GM19025 (cell line): ENCODE data around the gene NCK2.
A peak's percentile ranks its signal among the peaks of the same experiment; 100 is the strongest.
"Not testable (repeated sequence)": the region's sequence is repeated elsewhere in the genome, so short reads cannot be mapped to it uniquely, and the experiment has no call there.

Source experiments
- ATAC-seq: cut with Tn5 transposase; IDR thresholded peaks from one replicate; pipeline ENCODE4 v1.9.1; 2021; ENCODE audit warnings: mild to moderate bottlenecking, low read depth, moderate library complexity; ENCODE audit not compliant: unreplicated experiment

Gene NCK2

DNA sequence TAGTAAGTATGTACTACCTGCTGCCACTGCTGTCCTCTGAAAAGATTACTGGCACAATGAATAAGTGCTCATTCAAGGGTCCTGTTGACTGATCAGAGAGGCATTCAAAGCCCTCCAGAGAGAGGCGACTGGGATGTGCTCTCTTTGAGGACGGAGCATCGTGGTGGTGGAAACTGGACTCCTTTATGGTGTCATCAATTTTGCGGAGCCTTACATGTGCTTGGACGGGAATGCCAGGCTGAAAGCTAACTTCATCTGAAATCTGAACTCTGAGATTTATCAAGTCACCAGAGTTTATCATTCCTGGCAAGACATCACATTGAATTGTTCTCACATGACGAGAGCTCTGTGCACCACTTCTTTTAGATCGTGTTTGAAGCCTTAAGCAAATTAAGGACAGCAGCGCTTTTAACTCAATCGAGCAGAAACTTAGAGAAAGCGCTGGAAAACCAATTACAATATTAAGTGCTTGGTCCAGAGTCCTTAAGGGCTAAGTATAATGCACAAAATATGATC, 138.3 kb downstream of the NCK2 start:
- no peak for ATAC-seq

DNA sequence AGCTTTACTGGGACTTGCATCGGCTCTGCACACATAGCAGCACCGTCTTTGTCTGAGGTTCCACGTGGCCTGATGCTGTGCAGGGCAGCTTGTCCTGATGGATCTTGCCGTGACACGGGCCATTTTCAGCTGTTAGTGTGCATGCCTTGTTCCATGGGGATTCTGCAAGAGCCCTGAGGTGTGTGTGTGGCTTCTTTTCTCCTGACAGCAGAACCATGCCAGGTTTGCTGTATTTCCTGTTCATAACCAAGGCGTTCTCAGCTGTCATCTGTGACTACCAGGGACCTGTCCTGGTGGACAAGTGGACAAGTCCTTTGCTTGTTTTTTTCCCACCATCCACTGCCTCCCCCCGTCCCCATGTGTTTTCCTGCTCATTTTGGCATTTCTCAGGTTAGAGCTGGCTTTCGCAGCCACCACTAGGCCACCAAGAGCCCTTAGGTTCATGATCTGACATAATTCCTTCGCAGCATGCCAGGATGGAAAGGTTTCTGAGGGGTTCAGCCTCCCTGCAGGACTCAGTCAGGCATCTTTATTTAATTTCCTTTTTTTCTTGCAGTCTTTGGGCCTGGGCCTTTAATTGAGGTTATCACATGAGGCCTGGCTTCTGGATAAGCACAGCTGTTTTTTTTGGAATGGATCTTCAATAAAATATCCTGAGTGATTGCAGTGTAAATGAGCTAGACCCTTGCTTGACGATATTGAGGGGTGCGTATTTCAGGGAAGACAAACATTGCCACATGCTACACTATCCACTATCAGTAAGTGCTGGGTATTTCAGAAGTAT, 139.4 kb downstream of the NCK2 start:
- no peak for ATAC-seq

DNA sequence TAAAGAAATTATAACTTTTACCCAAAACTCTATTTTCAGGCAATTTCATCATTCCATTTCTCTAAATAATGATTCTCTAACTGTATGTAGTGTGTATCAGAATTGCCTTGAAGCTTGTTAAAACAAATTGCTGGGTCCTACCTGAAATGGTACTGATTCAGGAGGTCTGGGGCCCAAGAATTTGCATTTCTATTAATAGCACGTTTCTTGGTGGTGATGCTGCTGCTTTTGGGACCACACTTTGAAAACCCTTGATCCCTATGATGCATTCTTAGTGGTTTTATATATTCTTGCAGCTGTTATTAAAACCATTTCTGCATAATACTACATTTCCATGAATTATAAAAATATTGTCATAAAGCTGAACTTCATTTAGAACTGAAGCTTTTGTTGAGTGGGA, 140.7 kb downstream of the NCK2 start:
- no peak for ATAC-seq

DNA sequence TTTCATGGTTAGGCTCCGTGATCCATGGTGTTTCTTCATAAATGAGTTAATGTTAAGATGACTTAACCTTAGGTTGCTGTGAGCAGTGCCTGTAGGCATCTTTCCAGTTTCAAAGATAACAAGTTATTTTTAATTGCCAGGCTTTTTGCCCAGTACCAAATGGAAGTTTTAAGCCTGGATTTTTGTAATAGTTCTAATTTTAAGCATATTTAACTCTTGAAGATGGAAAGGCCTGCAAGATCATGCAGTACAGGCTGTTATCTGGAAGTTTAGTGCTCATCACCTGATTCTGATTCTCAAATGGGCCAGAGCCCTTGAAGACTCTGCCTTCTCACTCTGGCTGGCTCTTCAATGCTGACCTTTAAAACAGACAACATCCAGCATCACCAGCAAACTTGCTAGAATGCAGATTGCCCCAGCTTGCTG, 141.3 kb downstream of the NCK2 start:
- ATAC-seq, result no peak

GRCh38 chr2:105886687-105887086, 142.0 kb downstream of the NCK2 start:
- ATAC-seq, result no peak

DNA sequence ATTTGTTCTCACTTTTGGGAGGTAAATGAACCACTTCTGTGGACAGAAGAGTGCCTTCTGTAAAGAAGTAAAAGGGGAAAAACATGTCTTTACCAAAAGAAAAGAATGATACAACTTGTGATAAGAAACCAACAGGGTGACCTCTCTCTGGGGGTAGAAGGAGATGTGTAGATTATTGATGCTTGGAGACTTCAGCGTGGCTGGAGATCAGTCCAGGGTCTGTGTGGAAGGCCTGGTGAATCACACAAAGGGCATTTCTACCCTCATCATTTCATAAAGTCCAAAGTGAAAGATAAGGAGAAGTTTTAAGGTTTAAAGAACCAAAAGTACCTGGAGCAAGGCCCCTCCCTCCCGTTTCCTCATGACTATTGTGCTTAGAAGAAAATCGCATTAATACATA, 142.5 kb downstream of the NCK2 start:
- no peak for ATAC-seq

- ATAC-seq, result no peak
Observed at GRCh38 chr2:105888625-105889024, 143.9 kb downstream of the NCK2 start.

GRCh38 chr2:105889046-105889445, 144.3 kb downstream of the NCK2 start:
- no peak for ATAC-seq

GRCh38 chr2:105890111-105890510, 145.4 kb downstream of the NCK2 start:
- no peak for ATAC-seq

DNA sequence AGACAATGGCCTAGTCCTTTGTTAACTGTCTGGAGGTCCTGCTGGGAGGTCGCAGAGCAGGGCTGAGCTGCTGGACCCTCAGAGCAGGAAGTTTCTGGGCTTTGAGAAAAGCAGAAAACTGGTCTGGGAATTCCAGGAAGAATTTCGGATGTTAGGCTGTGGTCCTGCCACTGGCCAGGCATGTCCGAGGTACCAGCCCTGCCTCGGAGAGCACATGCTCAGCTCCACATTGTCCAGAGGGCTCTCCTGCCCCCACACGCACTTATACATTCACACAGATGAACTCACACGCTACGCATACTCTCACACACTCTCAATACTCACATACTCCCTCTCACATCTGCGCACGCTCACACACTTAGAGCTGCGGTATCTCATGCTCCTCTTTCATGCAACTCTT, 146.1 kb downstream of the NCK2 start:
- no peak for ATAC-seq

GRCh38 chr2:105893011-105893995, 148.6 kb downstream of the NCK2 start:
- no peak for ATAC-seq

DNA sequence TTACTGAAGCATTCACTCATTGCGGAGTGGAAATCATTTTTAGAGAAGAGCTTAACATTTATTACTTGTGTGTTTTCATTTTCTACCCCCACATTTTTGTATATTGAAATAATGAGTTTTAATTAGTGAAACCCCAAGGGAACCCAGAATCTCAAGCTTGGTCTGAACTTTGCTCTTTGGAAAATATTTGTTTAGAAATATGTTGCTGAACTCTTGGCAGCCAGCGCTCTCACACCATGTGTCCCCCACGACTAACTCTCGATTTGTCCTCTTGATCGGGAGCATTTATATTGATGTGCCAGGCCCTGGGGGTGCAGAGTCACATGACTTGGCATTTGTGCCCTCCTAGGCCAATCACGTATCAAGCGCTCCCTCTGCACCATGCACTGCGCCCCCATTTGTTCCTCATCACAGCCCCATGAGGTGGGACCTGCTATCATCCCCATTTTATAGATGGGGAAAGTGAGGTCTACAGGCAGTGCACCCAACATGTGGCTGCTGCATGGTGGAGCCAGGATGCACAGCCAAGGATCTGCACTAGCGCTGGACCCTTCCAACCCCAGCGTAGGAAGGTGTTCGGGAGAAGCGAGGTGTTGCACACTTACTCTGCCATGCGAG, 149.7 kb downstream of the NCK2 start:
- ATAC-seq, result no peak

DNA sequence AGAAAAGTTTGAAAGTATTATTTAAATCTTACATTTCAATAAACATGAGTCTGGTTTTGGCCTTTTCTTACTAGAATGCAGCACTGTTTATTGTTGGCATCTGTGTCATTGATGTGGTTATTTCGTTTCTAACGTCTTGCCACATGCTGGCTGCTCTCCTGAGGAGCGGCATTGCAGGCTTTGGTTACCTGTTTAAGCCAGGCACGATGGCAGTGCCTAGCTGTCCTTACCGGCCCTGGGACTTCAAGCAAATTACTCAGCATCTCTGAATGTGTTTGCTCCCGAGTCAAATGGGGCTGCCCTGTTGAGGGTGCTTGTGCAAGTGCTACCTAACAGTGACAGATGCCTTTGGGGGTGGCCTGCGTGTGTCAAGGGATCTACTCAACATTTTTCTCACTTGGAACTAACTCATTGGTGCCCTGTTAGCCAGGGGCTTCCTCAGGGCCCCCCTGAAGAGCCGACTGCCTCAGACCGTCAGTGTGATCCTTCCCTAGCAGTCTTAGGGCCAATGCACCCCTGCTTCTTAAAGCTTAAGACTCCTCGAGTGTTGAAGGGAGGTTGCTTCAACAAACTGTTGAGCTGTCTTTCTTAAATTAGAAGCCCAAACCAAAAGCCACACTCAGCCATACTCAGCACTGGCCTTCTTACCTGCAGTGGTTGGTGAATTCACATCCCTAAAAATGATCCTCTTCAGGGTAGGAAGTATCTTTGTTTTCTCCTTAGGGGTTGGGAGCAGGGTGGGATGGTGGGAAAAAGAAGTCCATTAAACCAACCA, 151.5 kb downstream of the NCK2 start:
- no peak for ATAC-seq

GRCh38 chr2:105896765-105897163, 152.1 kb downstream of the NCK2 start:
- ATAC-seq, result no peak

- ATAC-seq, result not testable (repeated sequence)
Observed at GRCh38 chr2:105897694-105898093, 153.0 kb downstream of the NCK2 start.

DNA sequence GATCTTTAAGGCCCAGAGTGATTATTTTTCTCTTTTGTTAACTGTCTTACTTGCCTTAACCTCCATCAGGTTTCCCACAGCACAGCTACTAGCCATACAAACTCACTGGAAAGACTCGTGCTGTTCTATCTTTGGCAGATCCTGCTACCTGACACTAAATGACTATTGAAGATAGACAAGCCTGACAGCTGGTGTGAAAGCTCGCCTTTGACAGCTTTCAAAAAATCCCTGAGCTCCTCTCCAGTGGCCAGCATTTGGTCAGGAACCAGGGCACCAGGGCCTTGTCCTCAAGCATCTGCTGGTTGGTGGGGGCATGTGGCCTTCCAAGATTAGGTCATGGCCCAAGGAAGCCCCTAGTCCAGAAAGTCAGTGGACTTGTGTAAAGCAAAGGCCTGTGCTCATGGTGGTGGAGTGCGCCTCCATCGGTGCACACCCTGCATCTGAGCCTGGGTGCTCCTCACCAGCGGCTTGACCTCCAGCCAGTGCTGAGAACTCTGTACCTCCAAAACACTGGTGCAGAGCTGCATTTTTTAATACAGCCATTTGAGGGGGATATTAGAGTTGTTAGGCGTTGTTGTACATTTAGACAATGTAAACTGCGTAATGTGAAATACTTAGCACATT, 158.5 kb downstream of the NCK2 start:
- no peak for ATAC-seq

GRCh38 chr2:105904938-105905337, 160.2 kb downstream of the NCK2 start:
- ATAC-seq, result peak; percentile 84

- ATAC-seq, result no peak
Observed at GRCh38 chr2:105906481-105906880, 161.8 kb downstream of the NCK2 start.

DNA sequence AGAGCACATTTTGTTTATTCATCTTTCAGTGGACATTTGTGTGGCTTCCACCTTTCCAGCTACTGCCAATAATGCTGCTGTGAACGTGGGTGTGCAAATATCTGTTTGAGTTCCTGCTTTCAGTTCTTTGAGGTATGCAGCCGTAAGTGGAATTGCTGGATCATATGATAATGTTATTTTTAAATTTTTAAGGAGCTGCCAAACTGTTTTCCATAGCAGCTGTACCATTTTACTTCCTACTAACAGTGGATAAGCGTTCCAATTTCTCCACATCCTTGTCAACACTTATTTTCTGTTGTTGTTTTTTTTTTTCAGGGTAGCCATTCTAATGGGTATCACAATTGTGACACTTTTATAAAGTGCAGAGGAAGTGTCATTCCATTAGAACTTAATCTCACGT, 162.5 kb downstream of the NCK2 start:
- no peak for ATAC-seq

DNA sequence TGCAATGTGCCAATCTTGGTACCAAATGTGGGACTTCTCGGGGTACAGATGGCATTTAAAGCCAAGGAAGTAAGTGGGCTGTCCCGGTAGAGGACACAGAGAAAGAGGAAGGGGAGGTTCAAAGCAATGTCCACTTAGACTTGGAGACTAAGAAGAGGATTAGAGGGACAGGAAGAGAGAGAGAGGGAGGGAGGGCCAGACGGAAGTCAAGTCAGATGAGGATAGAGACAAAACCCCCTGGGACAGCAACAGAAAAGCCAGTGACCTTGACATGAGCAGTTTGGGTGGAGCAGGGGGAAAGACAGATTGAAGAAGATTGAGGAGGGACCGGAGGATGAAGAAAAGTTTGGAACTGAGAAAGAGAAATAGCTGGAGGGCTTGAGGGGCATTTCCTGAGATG, 164.5 kb downstream of the NCK2 start:
- no peak for ATAC-seq
